HEK293T (cell line): ENCODE measurements around the gene PI4KA.

ENCODE experiments used
- CTCF ChIA-PET: fragments of 350-600 bp; formaldehyde crosslinking; extraction: SDS; loops from one replicate; lab custom pipeline; 2021; ENCODE audit warnings: antibody characterized with exemption, inconsistent platforms; lab: Yijun Ruan, JAX
- POLR2A ChIA-PET: fragments of 350-600 bp; formaldehyde crosslinking; extraction: SDS; loops from one replicate; lab custom pipeline; 2020; ENCODE audit warnings: antibody characterized with exemption, inconsistent platforms; lab: Yijun Ruan, JAX
- DNase-seq: peaks from one replicate; pipeline ENCODE4 v3.0.0; 2012; ENCODE audit warnings: mixed read lengths; ENCODE audit errors: extremely low spot score
- ARNT ChIP-seq: fragments of 450-650 bp; IDR thresholded peaks from 2 replicates; pipeline ENCODE4 v1.6.1; 2017; ENCODE audit warnings: mild to moderate bottlenecking
- BHLHE40 ChIP-seq: fragments of 450-650 bp; IDR thresholded peaks from 2 replicates; pipeline ENCODE4 v1.6.1; 2016; ENCODE audit warnings: mild to moderate bottlenecking, moderate library complexity, borderline replicate concordance
- CTBP1 ChIP-seq: fragments of 450-650 bp; IDR thresholded peaks from 2 replicates; pipeline ENCODE4 v1.6.1; 2016; ENCODE audit warnings: borderline replicate concordance
- ELF4 ChIP-seq: fragments of 450-650 bp; IDR thresholded peaks from 2 replicates; pipeline ENCODE4 v1.6.1; 2017; ENCODE audit warnings: antibody characterized with exemption
- FOXA1 ChIP-seq: fragments of 450-650 bp; IDR thresholded peaks from 2 replicates; pipeline ENCODE4 v1.6.1; 2016; ENCODE audit warnings: mild to moderate bottlenecking
- FOXK2 ChIP-seq: fragments of 450-650 bp; IDR thresholded peaks from 2 replicates; pipeline ENCODE4 v1.6.1; 2016; ENCODE audit warnings: mild to moderate bottlenecking
- FOXM1 ChIP-seq: fragments of 450-650 bp; IDR thresholded peaks from 2 replicates; pipeline ENCODE4 v1.6.1; 2017; ENCODE audit warnings: mild to moderate bottlenecking, borderline replicate concordance
- HDGF ChIP-seq: fragments of 450-650 bp; IDR thresholded peaks from 2 replicates; pipeline ENCODE4 v1.6.1; 2017; ENCODE audit warnings: antibody characterized with exemption, borderline replicate concordance
- L3MBTL2 ChIP-seq: fragments of 450-650 bp; conservative IDR thresholded peaks from 2 replicates; pipeline ENCODE4 v1.6.1; 2016; ENCODE audit warnings: mild to moderate bottlenecking
- LEF1 ChIP-seq: fragments of 450-650 bp; IDR thresholded peaks from 2 replicates; pipeline ENCODE4 v1.6.1; 2017; ENCODE audit warnings: mild to moderate bottlenecking, borderline replicate concordance
- NFRKB ChIP-seq: fragments of 450-650 bp; IDR thresholded peaks from 2 replicates; pipeline ENCODE4 v1.6.1; 2016; ENCODE audit warnings: mild to moderate bottlenecking, moderate library complexity
- PKNOX1 ChIP-seq: fragments of 450-650 bp; IDR thresholded peaks from 2 replicates; pipeline ENCODE4 v1.6.1; 2016
- SP1 ChIP-seq: fragments of 450-650 bp; IDR thresholded peaks from 2 replicates; pipeline ENCODE4 v1.6.1; 2017
- SUZ12 ChIP-seq: fragments of 450-650 bp; IDR thresholded peaks from 2 replicates; pipeline ENCODE4 v1.6.1; 2016; ENCODE audit warnings: mild to moderate bottlenecking
- TARDBP ChIP-seq: fragments of 450-650 bp; IDR thresholded peaks from 2 replicates; pipeline ENCODE4 v1.6.1; 2016
- ZNF384 ChIP-seq: fragments of 450-650 bp; IDR thresholded peaks from 2 replicates; pipeline ENCODE4 v1.6.1; 2016

PI4KA gene

GRCh38 chr22:20659258-20659657 lies 199.4 kb downstream of the PI4KA start:
- CTCF ChIA-PET = interaction anchor here (0.6 kb wide), 1 partner anchor 131 kb away, joined by 3 read pairs; no protein-coding TSS in a partner anchor
- POLR2A ChIA-PET = no interaction called here

GRCh38 chr22:20658433-20659222 lies 200.0 kb downstream of the PI4KA start:
- ChIA-PET CTCF (interaction anchor here (0.6 kb wide), 1 partner anchor 132 kb away, joined by 3 read pairs; no protein-coding TSS in a partner anchor), POLR2A (no interaction called here)
- no peak for DNase-seq
- TF ChIP-seq ZNF384 = no peak
- no peak for TF ChIP-seq ELF4
- no peak for TF ChIP-seq CTBP1
- TF ChIP-seq NFRKB = no peak
- no peak for TF ChIP-seq FOXK2
- no peak for TF ChIP-seq L3MBTL2
- TF ChIP-seq ARNT = no peak

More at GRCh38 chr22:20659258-20659657, 199.4 kb downstream of the PI4KA start:
- TF ChIP-seq BHLHE40 = no peak
- TF ChIP-seq NFRKB = no peak
- no peak for TF ChIP-seq FOXK2
- no peak for TF ChIP-seq ZNF384
- TF ChIP-seq PKNOX1 = no peak
- TF ChIP-seq TARDBP = no peak
- no peak for TF ChIP-seq FOXA1
- TF ChIP-seq L3MBTL2 = no peak
- TF ChIP-seq ELF4 = no peak
- no peak for TF ChIP-seq LEF1
- no peak for TF ChIP-seq FOXM1
- TF ChIP-seq HDGF = no peak
- TF ChIP-seq CTBP1 = no peak
- TF ChIP-seq ARNT = no peak
- no peak for TF ChIP-seq SP1
- no peak for DNase-seq

- no peak for DNase-seq
- ChIA-PET POLR2A (no interaction called here), CTCF (no interaction called here)
- no peak for TF ChIP-seq SUZ12
- no peak for TF ChIP-seq NFRKB
- TF ChIP-seq L3MBTL2 = no peak
- TF ChIP-seq FOXA1 = no peak
- no peak for TF ChIP-seq CTBP1
- TF ChIP-seq HDGF = no peak
- no peak for TF ChIP-seq FOXK2
- TF ChIP-seq ZNF384 = no peak
- no peak for TF ChIP-seq ARNT
- no peak for TF ChIP-seq FOXM1
- no peak for TF ChIP-seq BHLHE40
- TF ChIP-seq TARDBP = no peak
- no peak for TF ChIP-seq ELF4
- no peak for TF ChIP-seq SP1
- TF ChIP-seq PKNOX1 = no peak
- TF ChIP-seq LEF1 = no peak
These were observed 200.6 kb downstream of the PI4KA start for GRCh38 chr22:20657963-20658362.
